Activated gamma-delta T cell (primary cell): ENCODE data around the gene OTUD1.
A peak's percentile ranks its signal among the peaks of the same experiment; 100 is the strongest.
"Not testable (repeated sequence)": the region's sequence is repeated elsewhere in the genome, so short reads cannot be mapped to it uniquely, and the experiment has no call there.

Experiments
- DNase-seq: peaks from one replicate; lab custom pipeline; 2025; lab: John Stamatoyannopoulos, UW
- total RNA-seq, 2 donors: gene quantifications; one replicate each; lab custom pipeline; 2026; lab: John Stamatoyannopoulos, UW

Gene OTUD1
- total RNA-seq: 32.5 to 34.2 reads per million in 2 donors

- DNase-seq: peak; percentile 90
These were observed at the start of gene OTUD1 for GRCh38 chr10:23438547-23439451. Gene OTUD1, plus strand, starts transcription at chr10:23439075. Its CDS starts 383 bp downstream, at chr10:23439458.

GRCh38 chr10:23390408-23390807 lies 48.5 kb upstream of the OTUD1 start:
- not testable (repeated sequence) for DNase-seq

- DNase-seq: no peak
These were observed 48.1 kb upstream of the OTUD1 start for GRCh38 chr10:23390809-23391208.

- DNase-seq: no peak
These were observed 47.1 kb upstream of the OTUD1 start for GRCh38 chr10:23391821-23392220.

GRCh38 chr10:23395017-23395416 lies 43.9 kb upstream of the OTUD1 start:
- DNase-seq: no peak

- DNase-seq: no peak
These were observed 42.2 kb upstream of the OTUD1 start for GRCh38 chr10:23396695-23397094.

- DNase-seq: no peak
These were observed 39.2 kb upstream of the OTUD1 start for GRCh38 chr10:23399701-23400144.

- no peak for DNase-seq
These were observed 36.0 kb upstream of the OTUD1 start for GRCh38 chr10:23402856-23403255.

GRCh38 chr10:23403278-23403677 lies 35.6 kb upstream of the OTUD1 start:
- DNase-seq: no peak

- DNase-seq: no peak
These were observed 35.2 kb upstream of the OTUD1 start for GRCh38 chr10:23403719-23404118.

- no peak for DNase-seq
These were observed 34.4 kb upstream of the OTUD1 start for GRCh38 chr10:23404461-23404980.

GRCh38 chr10:23405540-23405939 lies 33.3 kb upstream of the OTUD1 start:
- DNase-seq: no peak

GRCh38 chr10:23406409-23406808 lies 32.5 kb upstream of the OTUD1 start:
- DNase-seq: no peak

GRCh38 chr10:23408330-23408976 lies 30.4 kb upstream of the OTUD1 start:
- DNase-seq: no peak

- no peak for DNase-seq
These were observed 26.7 kb upstream of the OTUD1 start for GRCh38 chr10:23412223-23412622.

- DNase-seq: no peak
These were observed 25.2 kb upstream of the OTUD1 start for GRCh38 chr10:23413629-23414089.

- no peak for DNase-seq
These were observed 24.2 kb upstream of the OTUD1 start for GRCh38 chr10:23414658-23415057.

- DNase-seq: no peak
These were observed 21.6 kb upstream of the OTUD1 start for GRCh38 chr10:23417254-23417653.

- no peak for DNase-seq
These were observed 20.7 kb upstream of the OTUD1 start for GRCh38 chr10:23418051-23418681.

- no peak for DNase-seq
These were observed 19.7 kb upstream of the OTUD1 start for GRCh38 chr10:23419201-23419600.

- no peak for DNase-seq
These were observed 19.1 kb upstream of the OTUD1 start for GRCh38 chr10:23419655-23420329.

GRCh38 chr10:23421397-23421796 lies 17.5 kb upstream of the OTUD1 start:
- DNase-seq: no peak
